ENCODE results near the gene ARHGEF26.

DNA sequence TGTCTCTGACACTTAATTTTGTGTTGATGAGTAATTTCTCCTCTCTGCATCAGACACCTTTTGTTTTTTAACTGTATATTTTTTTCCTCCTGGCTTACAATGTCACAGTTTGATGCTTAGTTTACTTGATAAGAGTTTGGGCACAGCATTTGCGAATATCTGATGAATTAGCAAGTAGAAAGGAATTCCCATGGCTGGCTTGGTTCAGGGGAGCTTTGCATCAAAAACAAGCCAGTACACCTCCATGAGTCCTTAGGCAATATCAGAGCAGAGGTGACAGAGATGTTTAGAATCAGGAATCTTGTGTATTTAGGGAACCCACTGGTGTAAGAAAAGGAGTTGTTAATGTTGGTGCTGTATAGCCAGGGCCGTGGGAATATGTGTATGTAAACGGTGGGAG is 9.3 kb downstream of the ARHGEF26 start:
- TF ChIP-seq EGR1 (IDR thresholded peaks at IDR 0.05; ENCODE audit: low read depth) = no peak
- no peak for TF ChIP-seq POLR2A (IDR thresholded peaks at IDR 0.05; ENCODE audit: borderline replicate concordance, extremely low read depth, insufficient read depth, insufficient read length)

All from HCT116 (cell line).